GM18951 (cell line): ENCODE measurements around the gene SPATA32.

Experiments
- POLR2A ChIP-seq: IDR thresholded peaks from 4 replicates; pipeline ENCODE4 v1.6.1; 2011; ENCODE audit warnings: mild to moderate bottlenecking; ENCODE audit not compliant: insufficient read length, insufficient read depth; ENCODE audit errors: extremely low read depth
- in situ Hi-C: fragments of 300-500 bp; cut with MboI; formaldehyde crosslinking; loops from one replicate; pipeline ENCODE4 v1.12.0; 2022; ENCODE audit warnings: low sequenced_read_pairs, mixed read lengths, inconsistent platforms; ENCODE audit not compliant: unreplicated experiment

SPATA32 gene

GRCh38 chr17:45289301-45290268 is 27.7 kb upstream of the SPATA32 start:
- no peak for TF ChIP-seq POLR2A
- in situ Hi-C loops = no loop called here

GRCh38 chr17:45288825-45289224 is 26.9 kb upstream of the SPATA32 start:
- no peak for TF ChIP-seq POLR2A
- in situ Hi-C loops = no loop called here

GRCh38 chr17:45287526-45288500 is 25.9 kb upstream of the SPATA32 start:
- in situ Hi-C loops = no loop called here
- no peak for TF ChIP-seq POLR2A

GRCh38 chr17:45286286-45286685 is 24.4 kb upstream of the SPATA32 start:
- in situ Hi-C loops = no loop called here
- TF ChIP-seq POLR2A = no peak

- TF ChIP-seq POLR2A = no peak
- in situ Hi-C loops = no loop called here
Measured at GRCh38 chr17:45284176-45285140, 22.6 kb upstream of the SPATA32 start.

- TF ChIP-seq POLR2A = no peak
- in situ Hi-C loops = no loop called here
Measured at GRCh38 chr17:45283711-45284110, 21.8 kb upstream of the SPATA32 start.

GRCh38 chr17:45282683-45283644 is 21.1 kb upstream of the SPATA32 start:
- no peak for TF ChIP-seq POLR2A

GRCh38 chr17:45279898-45280297 is 18.0 kb upstream of the SPATA32 start:
- in situ Hi-C loops = loop anchor here (5.0 kb wide), 1 partner anchor 107 kb away; no protein-coding TSS in a partner anchor
- TF ChIP-seq POLR2A = no peak

More at GRCh38 chr17:45282683-45283644, 21.1 kb upstream of the SPATA32 start:
- in situ Hi-C loops = no loop called here

GRCh38 chr17:45277992-45278391 is 16.1 kb upstream of the SPATA32 start:
- in situ Hi-C loops = loop anchor here (5.0 kb wide), 1 partner anchor 109 kb away; no protein-coding TSS in a partner anchor
- no peak for TF ChIP-seq POLR2A

GRCh38 chr17:45277216-45277849 is 15.4 kb upstream of the SPATA32 start:
- no peak for TF ChIP-seq POLR2A
- in situ Hi-C loops = loop anchor here (5.0 kb wide), 1 partner anchor 110 kb away; no protein-coding TSS in a partner anchor
